SK-N-SH treated with all-trans-retinoic acid at 6 μM for 48 hours (cell line): ENCODE results near the gene TLL2.

Experiments
- ATAC-seq: fragments of 200-7000 bp; cut with Tn5 transposase; 3 replicates; pipeline ENCODE4 v1.9.1; 2020; ENCODE audit warnings: mild to moderate bottlenecking, moderate library complexity
- ARNTL ChIP-seq: fragments of 450-650 bp; formaldehyde crosslinking; IDR thresholded peaks from 2 replicates; pipeline ENCODE4 v1.5.0; 2020; ENCODE audit warnings: low read depth, mild to moderate bottlenecking, moderate library complexity, borderline replicate concordance
- BACH2 ChIP-seq: fragments of 250-450 bp; sonication (Bioruptor Pico); IDR thresholded peaks from 2 replicates; pipeline ENCODE4 v1.9.0; 2021; ENCODE audit warnings: mild to moderate bottlenecking, borderline replicate concordance
- CREB5 ChIP-seq: fragments of 250-450 bp; sonication (Bioruptor Pico); IDR thresholded peaks from 2 replicates; pipeline ENCODE4 v1.5.1; 2020; ENCODE audit warnings: low read depth, mild to moderate bottlenecking, moderate library complexity
- CSDC2 ChIP-seq: fragments of 250-450 bp; sonication (Bioruptor Pico); IDR thresholded peaks from 2 replicates; pipeline ENCODE4 v1.5.0; 2020; ENCODE audit warnings: mild to moderate bottlenecking, moderate library complexity
- CSRNP3 ChIP-seq: fragments of 250-450 bp; sonication (Bioruptor Pico); IDR thresholded peaks from 2 replicates; pipeline ENCODE4 v1.5.1; 2021; ENCODE audit warnings: mild to moderate bottlenecking, moderate library complexity
- ESRRG ChIP-seq: fragments of 250-450 bp; sonication (Bioruptor Pico); IDR thresholded peaks from 2 replicates; pipeline ENCODE4 v1.6.1; 2021; ENCODE audit warnings: mild to moderate bottlenecking
- GLIS3 ChIP-seq: fragments of 250-450 bp; sonication (Bioruptor Pico); IDR thresholded peaks from 2 replicates; pipeline ENCODE4 v1.5.0; 2020; ENCODE audit warnings: mild to moderate bottlenecking, moderate library complexity
- ISL1 ChIP-seq: fragments of 250-450 bp; sonication (Bioruptor Pico); IDR thresholded peaks from 2 replicates; pipeline ENCODE4 v2.1.2; 2022; ENCODE audit warnings: mild to moderate bottlenecking, moderate library complexity
- PATZ1 ChIP-seq: fragments of 250-450 bp; sonication (Bioruptor Pico); IDR thresholded peaks from 2 replicates; pipeline ENCODE4 v1.8.0; 2020; ENCODE audit warnings: mild to moderate bottlenecking, moderate library complexity, borderline replicate concordance
- POU6F1 ChIP-seq: fragments of 250-450 bp; sonication (Bioruptor Pico); IDR thresholded peaks from 2 replicates; pipeline ENCODE4 v1.8.0; 2021; ENCODE audit warnings: low read depth, mild to moderate bottlenecking, moderate library complexity, borderline replicate concordance
- PPARA ChIP-seq: fragments of 250-450 bp; sonication (Bioruptor Pico); IDR thresholded peaks from 2 replicates; pipeline ENCODE4 v1.5.0; 2020; ENCODE audit warnings: mild to moderate bottlenecking, borderline replicate concordance
- RARB ChIP-seq: fragments of 250-450 bp; sonication (Bioruptor Pico); IDR thresholded peaks from 2 replicates; pipeline ENCODE4 v1.8.0; 2021; ENCODE audit warnings: mild to moderate bottlenecking, moderate library complexity
- SNAI2 ChIP-seq: fragments of 250-450 bp; sonication (Bioruptor Pico); IDR thresholded peaks from 2 replicates; pipeline ENCODE4 v1.5.0; 2020; ENCODE audit warnings: mild to moderate bottlenecking, moderate library complexity
- TOX ChIP-seq: fragments of 250-450 bp; sonication (Bioruptor Pico); IDR thresholded peaks from 2 replicates; pipeline ENCODE4 v1.8.0; 2021; ENCODE audit warnings: mild to moderate bottlenecking, moderate library complexity, borderline replicate concordance
- TSHZ2 ChIP-seq: fragments of 250-450 bp; sonication (Bioruptor Pico); IDR thresholded peaks from 2 replicates; pipeline ENCODE4 v1.5.0; 2020; ENCODE audit warnings: mild to moderate bottlenecking, moderate library complexity
- ZC3H10 ChIP-seq: fragments of 250-450 bp; sonication (Bioruptor Pico); IDR thresholded peaks from 2 replicates; pipeline ENCODE4 v1.5.1; 2021; ENCODE audit warnings: mild to moderate bottlenecking, moderate library complexity
- ZFP3 ChIP-seq: fragments of 250-450 bp; sonication (Bioruptor Pico); IDR thresholded peaks from 2 replicates; pipeline ENCODE4 v1.5.0; 2020; ENCODE audit warnings: mild to moderate bottlenecking, moderate library complexity
- ZFP30 ChIP-seq: fragments of 450-650 bp; formaldehyde crosslinking; IDR thresholded peaks from 2 replicates; pipeline ENCODE4 v1.5.0; 2022; ENCODE audit warnings: mild to moderate bottlenecking, moderate library complexity
- ZNF565 ChIP-seq: fragments of 450-650 bp; formaldehyde crosslinking; conservative IDR thresholded peaks from 2 replicates; pipeline ENCODE4 v1.5.0; 2020; ENCODE audit warnings: low read depth, mild to moderate bottlenecking, moderate library complexity
- ZNF70 ChIP-seq: fragments of 450-650 bp; formaldehyde crosslinking; IDR thresholded peaks from 2 replicates; pipeline ENCODE4 v1.5.0; 2020; ENCODE audit warnings: mild to moderate bottlenecking, moderate library complexity
- ZNF8 ChIP-seq: fragments of 450-650 bp; formaldehyde crosslinking; IDR thresholded peaks from 2 replicates; pipeline ENCODE4 v1.5.0; 2020; ENCODE audit warnings: mild to moderate bottlenecking, moderate library complexity

The TLL2 gene

GRCh38 chr10:96441322-96441885 is 72.3 kb downstream of the TLL2 start:
- ATAC-seq, result no peak
- no peak for TF ChIP-seq ZC3H10 (CRISPR knock-in tag)

GRCh38 chr10:96440361-96441292 is 73.1 kb downstream of the TLL2 start:
- ATAC-seq, result no peak
- TF ChIP-seq ZC3H10 (CRISPR knock-in tag) (no peak), ARNTL (CRISPR knock-in tag) (no peak), TSHZ2 (no peak), GLIS3 (CRISPR knock-in tag) (no peak), CREB5 (CRISPR knock-in tag) (no peak), ZFP3 (CRISPR knock-in tag) (no peak), RARB (no peak), CSRNP3 (CRISPR knock-in tag) (no peak), TOX (CRISPR knock-in tag) (no peak), SNAI2 (CRISPR knock-in tag) (no peak), ZFP30 (no peak), ZNF8 (CRISPR knock-in tag) (no peak), ZNF70 (no peak), CSDC2 (CRISPR knock-in tag) (no peak), BACH2 (CRISPR knock-in tag) (no peak)
- TF ChIP-seq, all 23 proteins: peak for 0

- ATAC-seq, result no peak
- TF ChIP-seq ZC3H10 (CRISPR knock-in tag) (no peak), PPARA (CRISPR knock-in tag) (no peak), ZNF8 (CRISPR knock-in tag) (no peak), SNAI2 (CRISPR knock-in tag) (no peak), ZNF565 (no peak), CREB5 (CRISPR knock-in tag) (no peak), ESRRG (CRISPR knock-in tag) (no peak), ISL1 (CRISPR knock-in tag) (no peak), ZNF70 (no peak)
Measured at GRCh38 chr10:96439725-96440124, 74.0 kb downstream of the TLL2 start.

GRCh38 chr10:96436035-96436434 is 77.7 kb downstream of the TLL2 start:
- ATAC-seq, result no peak
- TF ChIP-seq ZNF70, result no peak
- no peak for TF ChIP-seq ZFP30
- no peak for TF ChIP-seq POU6F1 (CRISPR knock-in tag)
- TF ChIP-seq ZNF565, result no peak
- no peak for TF ChIP-seq RARB
- TF ChIP-seq PATZ1 (CRISPR knock-in tag), result no peak
- no peak for TF ChIP-seq GLIS3 (CRISPR knock-in tag)
- no peak for TF ChIP-seq ESRRG (CRISPR knock-in tag)
- no peak for TF ChIP-seq PPARA (CRISPR knock-in tag)
- TF ChIP-seq ZFP3 (CRISPR knock-in tag), result no peak
- TF ChIP-seq BACH2 (CRISPR knock-in tag), result no peak
